Glomerular visceral epithelial cell (primary cell): ENCODE data around the gene LINC01488.

Source experiments
- DNase-seq: peaks from one replicate; pipeline ENCODE4 v3.0.0-alpha.2; 2016; ENCODE audit errors: extremely low spot score

LINC01488 gene

GRCh38 chr11:69463995-69464960 is 17.2 kb upstream of the LINC01488 start:
- DNase-seq: no peak

DNA sequence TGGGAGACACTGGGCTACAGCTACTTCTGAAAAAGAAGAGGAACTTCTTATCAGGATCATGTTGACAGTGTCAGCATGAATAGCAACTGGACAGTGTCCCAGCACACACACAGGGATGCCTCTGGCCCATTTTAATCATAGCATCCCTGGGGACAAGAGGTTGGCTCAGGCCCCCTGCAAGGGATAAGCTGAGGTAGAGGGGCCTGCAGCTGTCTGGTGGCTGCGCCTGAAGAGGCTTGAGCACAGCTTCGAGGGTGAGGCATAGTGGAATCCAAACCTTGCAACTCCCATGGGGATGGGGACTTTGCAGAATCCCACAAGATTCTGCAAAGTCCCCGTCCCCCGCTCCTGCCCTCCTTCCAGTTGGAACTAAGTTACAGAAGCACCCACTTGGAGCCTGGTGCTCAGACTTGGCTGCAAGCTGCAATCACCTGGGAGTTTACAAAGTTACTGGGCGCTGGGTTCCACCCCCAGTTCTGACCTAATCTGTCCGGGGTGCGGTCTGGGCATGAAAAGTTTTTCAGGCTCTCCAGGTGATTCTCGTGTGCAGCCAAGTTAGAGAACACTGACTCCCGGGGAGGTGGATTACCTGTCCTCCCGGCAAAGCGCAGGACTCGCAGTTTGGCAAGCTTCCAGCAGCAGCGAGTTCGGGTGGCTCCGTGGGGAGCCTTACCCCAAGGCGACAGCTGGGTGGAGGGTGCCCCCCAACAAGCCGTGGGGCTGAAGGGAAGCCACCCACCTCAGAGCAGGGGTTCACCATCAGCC is 16.0 kb upstream of the LINC01488 start:
- no peak for DNase-seq

DNA sequence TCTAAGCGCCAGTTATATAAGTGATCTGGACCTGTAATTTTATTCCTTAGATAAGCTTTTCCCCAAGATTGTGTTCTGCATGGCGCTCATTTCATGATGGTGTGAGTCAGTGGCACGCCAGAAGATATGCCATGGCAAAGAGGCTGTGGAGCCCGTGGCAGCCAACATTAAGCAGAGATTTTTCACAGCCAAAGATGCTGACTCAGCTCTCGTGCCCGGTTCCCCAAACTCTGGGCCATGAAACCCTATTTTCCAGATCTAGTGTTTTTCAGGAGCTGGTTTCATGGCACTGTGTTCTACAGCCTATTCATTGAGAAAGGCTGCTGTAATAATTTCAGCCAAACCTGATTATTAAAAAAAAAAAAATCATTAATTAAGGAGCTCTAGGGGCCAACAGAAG is 15.4 kb upstream of the LINC01488 start:
- no peak for DNase-seq

GRCh38 chr11:69467196-69467595 is 14.3 kb upstream of the LINC01488 start:
- no peak for DNase-seq

DNA sequence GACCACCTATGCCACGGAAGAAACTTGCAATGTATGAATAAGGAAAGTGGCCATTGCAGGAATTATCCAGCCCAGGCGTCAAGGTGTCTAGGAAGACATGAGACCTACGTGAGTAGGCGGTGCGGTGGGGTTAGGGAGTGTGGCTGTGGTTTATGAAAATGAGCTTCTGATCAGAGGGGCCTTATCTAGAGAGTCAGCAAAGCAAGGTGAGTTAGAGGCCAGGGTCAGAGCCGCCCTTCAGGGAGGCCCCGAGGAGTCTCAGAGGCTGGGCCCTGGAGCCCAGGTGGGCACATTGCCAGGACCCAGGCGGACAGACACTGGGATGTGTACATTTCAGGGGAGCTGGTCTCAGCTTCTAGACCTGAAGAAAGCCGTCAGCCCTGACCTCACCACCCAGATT is 13.8 kb upstream of the LINC01488 start:
- no peak for DNase-seq

GRCh38 chr11:69468221-69468620 is 13.2 kb upstream of the LINC01488 start:
- no peak for DNase-seq

GRCh38 chr11:69468911-69469885 is 12.3 kb upstream of the LINC01488 start:
- no peak for DNase-seq

DNA sequence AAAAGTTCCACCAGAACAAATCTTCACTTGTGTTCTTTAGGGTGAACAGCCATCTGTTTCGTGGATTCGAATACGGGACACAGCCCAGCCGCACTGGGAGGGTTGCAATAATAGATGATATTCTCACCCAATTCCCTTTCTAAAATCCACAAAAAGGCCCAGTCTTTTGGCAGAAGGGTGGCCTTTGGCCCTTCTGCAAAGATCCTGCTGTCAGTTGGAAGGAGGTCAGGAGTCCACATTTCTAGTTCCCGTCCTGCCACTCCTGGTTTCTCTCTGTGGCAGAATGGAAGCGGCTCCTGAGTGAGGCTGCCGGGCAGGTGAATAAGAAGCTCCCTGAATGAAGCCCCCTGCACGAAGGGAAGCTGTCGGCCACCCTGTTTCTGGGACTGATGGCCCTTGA is 11.2 kb upstream of the LINC01488 start:
- DNase-seq: no peak

- no peak for DNase-seq
Observed at GRCh38 chr11:69470793-69471728, 10.4 kb upstream of the LINC01488 start.

GRCh38 chr11:69471729-69472540 is 9.5 kb upstream of the LINC01488 start:
- no peak for DNase-seq

DNA sequence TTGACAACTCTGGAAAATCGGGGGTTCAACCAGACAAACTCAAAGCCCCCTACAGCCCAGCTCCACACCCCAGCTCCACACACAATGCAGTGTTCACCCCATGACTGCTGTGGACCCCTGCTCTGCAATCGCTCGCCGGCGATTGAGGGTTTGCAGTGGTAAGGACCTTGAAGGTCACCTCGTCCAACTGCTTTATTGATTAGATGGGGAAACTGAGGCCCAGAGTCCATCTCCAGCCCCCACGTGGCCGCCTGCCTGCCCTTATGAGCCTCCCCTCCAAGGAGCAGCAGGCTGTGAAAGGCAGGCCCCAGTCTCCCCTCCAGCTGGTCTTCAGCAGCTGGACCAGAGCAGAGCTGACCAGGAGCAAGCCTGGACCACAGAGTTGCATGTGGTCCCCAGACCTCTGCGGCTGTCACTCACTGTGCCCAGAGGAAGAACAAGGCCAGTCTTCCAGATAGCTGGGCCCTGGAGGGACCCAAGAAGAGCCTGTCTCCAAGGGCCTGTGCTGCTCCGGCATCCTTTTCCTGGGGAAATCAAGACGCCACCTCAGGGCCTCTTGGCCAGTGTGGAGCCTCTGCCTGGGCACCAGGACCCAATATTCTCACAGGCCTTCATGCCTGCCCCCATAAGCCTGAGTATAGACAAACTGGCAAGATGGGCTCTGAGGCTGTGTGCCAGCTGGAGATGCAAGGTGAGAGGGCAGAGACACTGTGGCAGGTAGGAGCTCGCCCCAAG is 8.8 kb upstream of the LINC01488 start:
- no peak for DNase-seq

- DNase-seq: no peak
Observed at GRCh38 chr11:69473276-69473845, 8.1 kb upstream of the LINC01488 start.

DNA sequence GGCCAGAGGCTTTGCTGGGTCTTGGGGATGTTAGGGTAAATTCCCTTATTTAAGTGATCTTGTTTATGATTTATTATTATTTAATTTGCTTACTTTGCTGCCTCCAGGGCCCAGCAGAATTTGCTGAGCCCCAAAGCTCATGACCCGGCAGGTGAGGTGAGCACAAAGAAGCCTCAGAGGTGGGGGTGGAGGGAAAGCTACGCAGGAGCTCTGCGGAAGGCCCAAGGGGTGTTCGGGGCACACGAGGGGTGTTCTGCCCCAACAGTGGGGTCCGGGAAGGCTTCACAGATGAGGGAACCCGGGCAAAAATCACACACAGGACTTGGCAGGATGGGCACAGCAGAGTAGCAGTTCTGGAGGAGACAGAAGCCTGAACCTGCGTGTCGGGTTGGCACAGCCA is 6.7 kb upstream of the LINC01488 start:
- no peak for DNase-seq

- no peak for DNase-seq
Observed at GRCh38 chr11:69475141-69475865, 6.2 kb upstream of the LINC01488 start.

DNA sequence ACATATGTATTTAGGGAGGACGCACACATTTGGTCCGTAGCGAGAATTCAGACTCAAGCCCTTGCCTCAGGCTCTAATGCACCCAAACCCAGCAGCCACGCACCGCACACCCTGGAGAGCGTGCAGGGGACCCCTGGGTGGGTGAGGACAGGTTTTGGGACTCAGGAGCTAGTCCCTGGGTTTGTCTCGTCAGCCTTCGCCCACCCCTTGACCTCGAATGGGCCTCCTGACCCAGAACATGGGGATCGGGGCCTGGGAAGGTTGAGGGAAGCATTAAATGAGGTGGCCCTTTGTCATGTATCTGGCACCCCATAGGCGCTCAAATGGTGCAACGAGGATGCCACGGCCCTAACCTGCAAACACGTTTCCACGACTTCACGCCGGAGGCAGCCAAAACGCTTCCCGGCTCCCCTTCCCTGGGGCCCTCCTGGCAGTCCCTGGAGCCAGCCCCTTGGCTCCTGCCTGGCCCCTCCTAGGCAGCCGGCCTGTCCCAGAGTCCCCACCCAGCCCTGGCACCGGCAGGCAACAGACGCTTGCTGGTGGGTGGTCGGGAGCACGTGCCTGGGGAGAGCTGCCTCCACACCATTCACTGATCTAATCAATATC is 5.5 kb upstream of the LINC01488 start:
- DNase-seq: no peak

DNA sequence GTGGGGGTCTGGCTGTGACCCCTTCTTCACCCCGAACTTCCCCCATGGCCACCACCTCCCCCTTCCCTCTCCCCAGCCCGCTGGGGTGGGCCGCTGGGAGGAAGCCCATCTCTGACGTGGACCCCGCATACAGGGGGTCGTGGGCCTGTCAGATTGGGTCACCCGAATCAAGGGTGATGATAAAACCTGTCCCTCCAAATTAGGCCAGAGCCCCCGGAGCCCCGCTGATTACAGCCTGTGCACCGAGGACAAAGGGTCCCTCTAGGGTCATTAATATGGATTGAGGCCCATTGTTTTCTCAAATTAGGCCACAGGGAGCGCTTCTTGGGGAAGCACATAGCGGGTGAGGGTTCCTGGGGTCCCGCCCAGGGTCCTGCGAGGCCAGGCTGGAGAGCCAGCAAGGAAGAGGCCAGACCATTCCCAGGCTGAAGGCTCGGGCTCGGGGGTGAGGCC is 4.9 kb upstream of the LINC01488 start:
- no peak for DNase-seq

- no peak for DNase-seq
Observed at GRCh38 chr11:69477086-69477485, 4.4 kb upstream of the LINC01488 start.
